ENCODE measurements around the gene GRID1. TPM values are rescaled to one million over a fixed set of nuclear protein-coding genes. Genes with fewer than 3 reads are reported as not detected.

GRID1 gene
- polyA plus RNA-seq, 1 of the 3 experiments (the other 2 are of a cell fraction): 0.13 TPM

GRCh38 chr10:86152911-86153310 is 213.7 kb downstream of the GRID1 start:
- Histone ChIP-seq H3K9me2 (no peaks in the 10 kb centered on the region), H3K4me1 (ENCODE audit: control insufficient read depth in 1 of 2, insufficient read depth in 2 of 2, low read depth in 1 of 2, low read length in 1 of 2) (peaks cover 0 to 7% of the 10 kb centered on the region in 2 experiments; a peak in 1 of 4 replicates), H3F3A (replicated peaks; ENCODE audit: insufficient read depth) (no peaks in the 10 kb centered on the region), H3K9ac (no peak overlapping the region), H3K27me3 (ENCODE audit: insufficient read depth) (no peaks in the 10 kb centered on the region), H4K20me1 (ENCODE audit: insufficient read depth) (no peaks in the 10 kb centered on the region), H3K9me3 (no peaks in the 10 kb centered on the region), H3K79me2 (ENCODE audit: insufficient read depth) (no peaks in the 10 kb centered on the region), H3K27ac (ENCODE audit: low read depth in 2 of 2, low read length in 1 of 2) (no peak overlapping the region), H3K4me3 (ENCODE audit: low read depth in 2 of 2, low read length in 1 of 2) (no peak overlapping the region), H2AFZ (ENCODE audit: low read depth) (no peak overlapping the region), H3K4me2 (no peak overlapping the region), H3K36me3 (replicated peaks in 1 of 2; ENCODE audit: control insufficient read depth in 1 of 2, insufficient read depth in 2 of 2, low read length in 1 of 2) (no peaks in the 10 kb centered on the region)
- ChIA-PET POLR2A (no interaction called here), CTCF (interaction anchor here (0.6 kb wide), 1 partner anchor 654 kb away, joined by 3 read pairs; no protein-coding TSS in a partner anchor)
- 16% methylated on average over 4 of the region's 5 CpGs for WGBS (ENCODE audit: low lambda C conversion rate)
- TF ChIP-seq MXI1 (IDR thresholded peaks at IDR 0.05; ENCODE audit: low read depth, low read length) (no peak), REST (IDR thresholded peaks at IDR 0.05; ENCODE audit: low read depth, low read length) (no peak)
- DNase-seq: no peak

GRCh38 chr10:86152354-86152753 is 214.2 kb downstream of the GRID1 start:
- DNase-seq: no peak
- Histone ChIP-seq H3K4me2 (no peak overlapping the region), H3K27ac (ENCODE audit: low read depth in 2 of 2, low read length in 1 of 2) (no peak overlapping the region), H3K4me1 (ENCODE audit: control insufficient read depth in 1 of 2, insufficient read depth in 2 of 2, low read depth in 1 of 2, low read length in 1 of 2) (peaks cover 0 to 7% of the 10 kb centered on the region in 2 experiments; a peak in 1 of 4 replicates), H4K20me1 (ENCODE audit: insufficient read depth) (no peaks in the 10 kb centered on the region), H3K4me3 (ENCODE audit: low read depth in 2 of 2, low read length in 1 of 2) (no peak overlapping the region), H3K9me3 (no peaks in the 10 kb centered on the region), H2AFZ (ENCODE audit: low read depth) (no peak overlapping the region), H3F3A (replicated peaks; ENCODE audit: insufficient read depth) (no peaks in the 10 kb centered on the region), H3K79me2 (ENCODE audit: insufficient read depth) (no peaks in the 10 kb centered on the region), H3K27me3 (ENCODE audit: insufficient read depth) (no peaks in the 10 kb centered on the region), H3K9ac (no peak overlapping the region), H3K36me3 (replicated peaks in 1 of 2; ENCODE audit: control insufficient read depth in 1 of 2, insufficient read depth in 2 of 2, low read length in 1 of 2) (no peaks in the 10 kb centered on the region), H3K9me2 (no peaks in the 10 kb centered on the region)
- TF ChIP-seq JUND (IDR thresholded peaks at IDR 0.05) (no peak), SMC3 (IDR thresholded peaks at IDR 0.05; ENCODE audit: low read depth, low read length) (no peak), EP300 (IDR thresholded peaks at IDR 0.05; ENCODE audit: borderline replicate concordance in 1 of 2, low read depth in 1 of 2, low read length in 1 of 2) (no peak), CTCF (IDR thresholded peaks at IDR 0.05) (no peak), ELF1 (IDR thresholded peaks at IDR 0.05) (no peak), MXI1 (IDR thresholded peaks at IDR 0.05; ENCODE audit: low read depth, low read length) (no peak), RFX5 (IDR thresholded peaks at IDR 0.05; ENCODE audit: low read length) (no peak), TCF12 (IDR thresholded peaks at IDR 0.05) (no peak)
- TF ChIP-seq, protein P1, sequence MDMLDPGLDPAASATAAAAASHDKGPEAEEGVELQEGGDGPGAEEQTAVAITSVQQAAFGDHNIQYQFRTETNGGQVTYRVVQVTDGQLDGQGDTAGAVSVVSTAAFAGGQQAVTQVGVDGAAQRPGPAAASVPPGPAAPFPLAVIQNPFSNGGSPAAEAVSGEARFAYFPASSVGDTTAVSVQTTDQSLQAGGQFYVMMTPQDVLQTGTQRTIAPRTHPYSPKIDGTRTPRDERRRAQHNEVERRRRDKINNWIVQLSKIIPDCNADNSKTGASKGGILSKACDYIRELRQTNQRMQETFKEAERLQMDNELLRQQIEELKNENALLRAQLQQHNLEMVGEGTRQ (IDR thresholded peaks at IDR 0.05; ENCODE audit: borderline replicate concordance, low read depth, low read length): no peak
- POLR2A ChIA-PET: no interaction called here
- WGBS (ENCODE audit: low lambda C conversion rate): 63% methylated on average over 4 of the region's 5 CpGs
- CTCF ChIA-PET: no interaction called here
